GM23338 (cell line): ENCODE measurements around the gene TRIO. TPM values are rescaled to one million over a fixed set of nuclear protein-coding genes. Genes with fewer than 3 reads are reported as not detected.

Source experiments
- ATAC-seq: fragments of 200-7000 bp; cut with Tn5 transposase; 3 replicates; pipeline ENCODE4 v1.9.1; 2020
- DNase-seq: peaks from one replicate; pipeline ENCODE4 v3.0.0-alpha.2; 2015; ENCODE audit warnings: low spot score
- H2AFZ ChIP-seq: fragments of 200-600 bp; sonication (generic); 2 replicates; pipeline ENCODE4 v1.8.0; 2016; ENCODE audit warnings: antibody characterized with exemption, mild to moderate bottlenecking, moderate library complexity
- H3F3A ChIP-seq: fragments of 200-600 bp; sonication (generic); replicated peaks from 2 replicates; pipeline ENCODE4 v1.8.0; 2017; ENCODE audit warnings: antibody characterized with exemption, mixed run types, low read depth
- H3K27ac ChIP-seq: fragments of 200-600 bp; sonication (generic); 2 replicates; pipeline ENCODE4 v1.6.1; 2016; ENCODE audit warnings: low read depth
- H3K27me3 ChIP-seq: fragments of 200-600 bp; sonication (generic); 2 replicates; pipeline ENCODE4 v1.8.0; 2016; ENCODE audit warnings: mild to moderate bottlenecking, mixed run types, moderate library complexity; ENCODE audit not compliant: insufficient read depth
- H3K36me3 ChIP-seq: fragments of 200-600 bp; sonication (generic); 2 replicates; pipeline ENCODE4 v1.8.0; 2016; ENCODE audit warnings: mild to moderate bottlenecking; ENCODE audit not compliant: insufficient read depth
- H3K4me1 ChIP-seq: fragments of 200-600 bp; sonication (generic); 2 replicates; pipeline ENCODE4 v1.8.0; 2016; ENCODE audit warnings: mild to moderate bottlenecking, moderate library complexity; ENCODE audit not compliant: insufficient read depth
- H3K4me2 ChIP-seq: fragments of 200-600 bp; sonication (generic); 2 replicates; pipeline ENCODE4 v1.7.1; 2017; ENCODE audit warnings: mixed run types
- H3K4me3 ChIP-seq: fragments of 200-600 bp; sonication (generic); 2 replicates; pipeline ENCODE4 v1.6.1; 2016; ENCODE audit warnings: mixed run types
- H3K79me2 ChIP-seq: fragments of 200-600 bp; sonication (generic); replicated peaks from 2 replicates; pipeline ENCODE4 v1.8.0; 2017; ENCODE audit warnings: mild to moderate bottlenecking; ENCODE audit not compliant: insufficient read depth
- H3K9me2 ChIP-seq: fragments of 200-600 bp; sonication (generic); 2 replicates; pipeline ENCODE4 v1.8.0; 2017; ENCODE audit not compliant: insufficient read depth
- H4K20me1 ChIP-seq: fragments of 200-600 bp; sonication (generic); replicated peaks from 2 replicates; pipeline ENCODE4 v1.8.0; 2017; ENCODE audit warnings: mild to moderate bottlenecking; ENCODE audit not compliant: insufficient read depth
- H3K27ac Mint-ChIP-seq: 2 replicates; pipeline ENCODE4 v1.8.0; 2020; ENCODE audit warnings: inconsistent platforms, mild to moderate bottlenecking, moderate library complexity, mixed read lengths
- H3K27me3 Mint-ChIP-seq: 3 replicates; pipeline ENCODE4 v1.8.0; 2022; ENCODE audit warnings: low read depth, mild to moderate bottlenecking, moderate library complexity, mixed read lengths, inconsistent platforms; ENCODE audit not compliant: insufficient read depth, poor library complexity
- H3K36me3 Mint-ChIP-seq: 3 replicates; pipeline ENCODE4 v1.8.0; 2021; ENCODE audit warnings: low read depth, mild to moderate bottlenecking, inconsistent platforms, moderate library complexity, mixed read lengths
- H3K4me1 Mint-ChIP-seq: 3 replicates; pipeline ENCODE4 v1.8.0; 2020; ENCODE audit warnings: mild to moderate bottlenecking, inconsistent platforms, mixed read lengths
- H3K4me3 Mint-ChIP-seq: 3 replicates; pipeline ENCODE4 v1.8.0; 2021; ENCODE audit warnings: moderate library complexity, mild to moderate bottlenecking, inconsistent platforms, mixed read lengths
- H3K9me3 Mint-ChIP-seq: 3 replicates; pipeline ENCODE4 v1.8.0; 2020; ENCODE audit warnings: moderate library complexity, mild to moderate bottlenecking, inconsistent platforms, mixed read lengths
- CREB1 ChIP-seq: fragments of 250-450 bp; sonication (Bioruptor Pico); IDR thresholded peaks from 2 replicates; pipeline ENCODE4 v1.5.0; 2020; ENCODE audit warnings: low read depth, mild to moderate bottlenecking, moderate library complexity
- ETS1 ChIP-seq: IDR thresholded peaks from 2 replicates; pipeline ENCODE4 v1.6.1; 2016; ENCODE audit warnings: antibody characterized with exemption
- JUNB ChIP-seq: IDR thresholded peaks from one replicate; pipeline ENCODE4 v1.6.1; 2016; ENCODE audit warnings: antibody characterized with exemption; ENCODE audit not compliant: unreplicated experiment
- NANOG ChIP-seq: IDR thresholded peaks from 2 replicates; pipeline ENCODE4 v1.6.1; 2016; ENCODE audit warnings: antibody characterized with exemption, borderline replicate concordance
- POLR2AphosphoS5 ChIP-seq: IDR thresholded peaks from 2 replicates; pipeline ENCODE4 v1.6.1; 2016; ENCODE audit warnings: antibody characterized with exemption, low read depth
- ZNF114 ChIP-seq: fragments of 250-450 bp; sonication (Bioruptor Pico); IDR thresholded peaks from 2 replicates; pipeline ENCODE4 v1.5.0; 2020; ENCODE audit warnings: mild to moderate bottlenecking, moderate library complexity
- ZNF331 ChIP-seq: fragments of 250-450 bp; sonication (Bioruptor Pico); IDR thresholded peaks from 2 replicates; pipeline ENCODE4 v1.5.0; 2020; ENCODE audit warnings: low read depth, mild to moderate bottlenecking, moderate library complexity
- ZNF462 ChIP-seq: fragments of 250-450 bp; sonication (Bioruptor Pico); IDR thresholded peaks from 2 replicates; pipeline ENCODE4 v1.5.0; 2020; ENCODE audit warnings: mild to moderate bottlenecking, moderate library complexity
- polyA plus RNA-seq: library from polyadenylated mRNA; unstranded; fragments of >200 nt; fragmentation: Nextera tagmentation; extraction: Ambion mirVana; gene quantifications from 2 replicates; pipeline ENCODE4 v1.2.1, GENCODE V29; 2016
- total RNA-seq: library from RNA; depleted of rRNA; stranded (reverse); fragments of >200 nt; shearing (Covaris generic); gene quantifications from 2 replicates; pipeline ENCODE4 v1.2.3, GENCODE V29; 2014

Gene TRIO
- total and polyA plus RNA-seq, 2 experiments from 2014 or later: 13.8 to 113 TPM

- TF ChIP-seq ZNF462 (CRISPR knock-in tag): no peak
- no peak for TF ChIP-seq ZNF114
- TF ChIP-seq ETS1: no peak
These were observed 293.8 kb downstream of the TRIO start (continued) for GRCh38 chr5:14436801-14437542.

- Histone ChIP-seq H3K4me2 (no peak overlapping the region), H4K20me1 (peaks cover 4% of the 10 kb centered on the region; the same call in 1 of the 2 replicates), H2AFZ (no peak overlapping the region), H3K27me3 (no peaks in the 10 kb centered on the region), H3F3A (no peaks in the 10 kb centered on the region), H3K4me3 (no peak overlapping the region), H3K79me2 (no peaks in the 10 kb centered on the region), H3K27ac (no peak overlapping the region), H3K36me3 (peaks cover 4% of the 10 kb centered on the region), H3K9me2 (no peaks in the 10 kb centered on the region), H3K4me1 (peaks cover 8% of the 10 kb centered on the region; the same call in 1 of the 2 replicates)
- no peak overlapping the region for H3K4me3 Mint-ChIP-seq
- ATAC-seq (no peak), DNase-seq (no peak)
- H3K4me1 Mint-ChIP-seq: peaks cover 13% of the 10 kb centered on the region
- H3K27me3 Mint-ChIP-seq: peaks cover 2% of the 10 kb centered on the region
- H3K27ac Mint-ChIP-seq: no peak overlapping the region
- H3K9me3 Mint-ChIP-seq: no peaks in the 10 kb centered on the region; the same call in 2 of the 3 replicates
- peaks cover 23% of the 10 kb centered on the region for H3K36me3 Mint-ChIP-seq
- no peak for TF ChIP-seq JUNB
- TF ChIP-seq CREB1 (CRISPR knock-in tag): no peak
- no peak for TF ChIP-seq ETS1
- no peak for TF ChIP-seq POLR2AphosphoS5
- TF ChIP-seq ZNF114: no peak
- no peak for TF ChIP-seq NANOG
- no peak for TF ChIP-seq ZNF331 (CRISPR knock-in tag)
These were observed 295.1 kb downstream of the TRIO start for GRCh38 chr5:14438195-14438606.
